Anterior cingulate cortex (tissue), 58 donors: ENCODE data around the gene UBE2F.
A peak's percentile ranks its signal among the peaks of the same experiment; 100 is the strongest.
"Not testable (repeated sequence)": the region's sequence is repeated elsewhere in the genome, so short reads cannot be mapped to it uniquely, and the experiment has no call there.

Source experiments
- DNase-seq, 58 donors: peaks; one replicate each; lab custom pipeline; 2025; lab: John Stamatoyannopoulos, UW

Gene UBE2F

GRCh38 chr2:237943395-237944094 is 23.3 kb upstream of the UBE2F start:
- peak in 29 of 58 donors; percentile 6 to 72 (median 30) for DNase-seq

GRCh38 chr2:237944302-237944701 is 22.5 kb upstream of the UBE2F start:
- no peak for DNase-seq

- DNase-seq = no peak
These were observed 20.4 kb upstream of the UBE2F start for GRCh38 chr2:237946423-237946822.

GRCh38 chr2:237951354-237951753 is 15.5 kb upstream of the UBE2F start:
- not testable (repeated sequence) for DNase-seq

- no peak for DNase-seq
These were observed 14.9 kb upstream of the UBE2F start for GRCh38 chr2:237951878-237952277.

- no peak for DNase-seq
These were observed 14.0 kb upstream of the UBE2F start for GRCh38 chr2:237952851-237953250.

- no peak for DNase-seq
These were observed 11.0 kb upstream of the UBE2F start for GRCh38 chr2:237955640-237956401.

- DNase-seq = no peak
These were observed 10.4 kb upstream of the UBE2F start for GRCh38 chr2:237956402-237956736.

- DNase-seq = no peak
These were observed 5.2 kb upstream of the UBE2F start for GRCh38 chr2:237961637-237962036.

- no peak for DNase-seq
These were observed 4.3 kb upstream of the UBE2F start for GRCh38 chr2:237962432-237963084.

- DNase-seq = not testable (repeated sequence)
These were observed 3.3 kb upstream of the UBE2F start for GRCh38 chr2:237963490-237963991.

GRCh38 chr2:237964194-237964577 is 2.6 kb upstream of the UBE2F start:
- no peak for DNase-seq

GRCh38 chr2:237964578-237965404 is 2.0 kb upstream of the UBE2F start:
- DNase-seq = no peak

GRCh38 chr2:237965844-237966243 is 970 bp upstream of the UBE2F start:
- not testable (repeated sequence) for DNase-seq

- no peak for DNase-seq
These were observed 607 bp upstream of the UBE2F start for GRCh38 chr2:237966250-237966564.

- DNase-seq = peak in 9 of 58 donors; percentile 4 to 24 (median 10)
These were observed 693 bp downstream of the UBE2F start for GRCh38 chr2:237967463-237967951.

GRCh38 chr2:237968048-237968862 is 1.4 kb downstream of the UBE2F start:
- peak in 42 of 58 donors; percentile 4 to 83 (median 34) for DNase-seq

- no peak for DNase-seq
These were observed 4.8 kb downstream of the UBE2F start for GRCh38 chr2:237971661-237972060.

GRCh38 chr2:237972211-237972610 is 5.4 kb downstream of the UBE2F start:
- DNase-seq = no peak

GRCh38 chr2:237972936-237973335 is 6.1 kb downstream of the UBE2F start:
- no peak for DNase-seq
